A673 (cell line): Measurements from ENCODE around the gene NLGN3. TPM values are rescaled to one million over a fixed set of nuclear protein-coding genes. Genes with fewer than 3 reads are reported as not detected.
A peak's percentile ranks its signal among the peaks of the same experiment; 100 is the strongest.

ENCODE experiments used
- BruUV-seq: library from RNA; stranded (reverse); fragments of 400-500 nt; replicated peaks from 2 replicates; lab custom pipeline; 2021; lab: Mats Ljungman, UMichigan
- CTCF ChIA-PET: fragments of 300-600 bp; sonication (Branson Sonifier 250); formaldehyde crosslinking; loops from one replicate; lab custom pipeline; 2022; ENCODE audit warnings: antibody characterized with exemption; lab: Charles Lee
- POLR2A ChIA-PET: fragments of 300-600 bp; sonication (Branson Sonifier 250); formaldehyde crosslinking; loops from one replicate; lab custom pipeline; 2022; ENCODE audit warnings: antibody characterized with exemption; ENCODE audit not compliant: low non-redundant PET; lab: Charles Lee
- DNase-seq: peaks from one replicate; pipeline ENCODE4 v3.0.0-alpha.2; 2015; ENCODE audit warnings: low spot score
- H3K27ac ChIP-seq: fragments of 200-600 bp; sonication (generic); 2 replicates; pipeline ENCODE4 v1.5.1; 2016; ENCODE audit warnings: mixed run types, low read depth, mild to moderate bottlenecking, mixed read lengths, antibody characterized with exemption, low read length; ENCODE audit not compliant: poor library complexity, severe bottlenecking
- H3K27me3 ChIP-seq: fragments of 200-600 bp; sonication (generic); replicated peaks from 2 replicates; pipeline ENCODE4 v1.6.1; 2017; ENCODE audit warnings: mixed run types, low read depth, mild to moderate bottlenecking, mixed read lengths, antibody characterized with exemption, low read length; ENCODE audit not compliant: insufficient read depth, poor library complexity
- H3K36me3 ChIP-seq: fragments of 200-600 bp; sonication (generic); 2 replicates; pipeline ENCODE4 v1.6.1; 2016; ENCODE audit warnings: mixed run types, mild to moderate bottlenecking, mixed read lengths, antibody characterized with exemption, low read length; ENCODE audit not compliant: insufficient read depth, poor library complexity, severe bottlenecking
- H3K4me1 ChIP-seq: fragments of 200-600 bp; sonication (generic); 2 replicates; pipeline ENCODE4 v1.6.1; 2017; ENCODE audit warnings: mixed run types, mild to moderate bottlenecking, mixed read lengths, antibody characterized with exemption, low read length; ENCODE audit not compliant: insufficient read depth, poor library complexity, severe bottlenecking
- H3K4me3 ChIP-seq: fragments of 200-600 bp; sonication (generic); 2 replicates; pipeline ENCODE4 v1.5.1; 2016; ENCODE audit warnings: low read depth, mixed run types, mild to moderate bottlenecking, mixed read lengths, low read length; ENCODE audit not compliant: poor library complexity, severe bottlenecking
- H3K9me3 ChIP-seq: fragments of 200-600 bp; sonication (generic); 2 replicates; pipeline ENCODE4 v1.6.1; 2016; ENCODE audit warnings: mixed run types, low read depth, mild to moderate bottlenecking, mixed read lengths, antibody characterized with exemption, low read length; ENCODE audit not compliant: poor library complexity, severe bottlenecking
- CTCF ChIP-seq: fragments of 300-800, 200-600 bp; sonication (generic); conservative IDR thresholded peaks from 2 replicates; pipeline ENCODE4 v1.5.1; 2017; ENCODE audit warnings: low read depth, mild to moderate bottlenecking, antibody characterized with exemption, low read length, moderate library complexity, mixed read lengths
- EZH2 ChIP-seq: fragments of 200-600 bp; sonication (generic); IDR thresholded peaks from 2 replicates; pipeline ENCODE4 v1.6.1; 2017; ENCODE audit warnings: borderline replicate concordance, low read depth, mild to moderate bottlenecking, mixed read lengths, antibody characterized with exemption, low read length; ENCODE audit not compliant: poor library complexity, severe bottlenecking
- intact Hi-C: fragments of 100-400 bp; cut with micrococcal nuclease; formaldehyde crosslinking; loops from one replicate; pipeline ENCODE4 v1.10.0; 2022; ENCODE audit not compliant: unreplicated experiment
- total RNA-seq: library from RNA; stranded (reverse); gene quantifications from 2 replicates; pipeline ENCODE4 v1.2.3, GENCODE V29; 2021

The NLGN3 gene
- total RNA-seq, 1 experiment from 2014 or later: 1.2 TPM

- H3K27ac ChIP-seq: no peak overlapping the region
- ChIA-PET CTCF (no interaction called here), POLR2A (no interaction called here)
- DNase-seq: no peak
- H3K4me3 ChIP-seq: peak overlapping the region; percentile 51
- H3K4me1 ChIP-seq: no peaks in the 10 kb centered on the region
- H3K27me3 ChIP-seq: no peaks in the 10 kb centered on the region
- no TSS peak for BruUV-seq
- TF ChIP-seq CTCF (no peak), EZH2 (no peak)
- intact Hi-C loops: loop anchor here (2.0 to 5.0 kb wide), 2 partner anchors 51 to 81 kb away; no protein-coding TSS in a partner anchor
- H3K9me3 ChIP-seq: no peaks in the 10 kb centered on the region
- no peaks in the 10 kb centered on the region for H3K36me3 ChIP-seq
Observed at GRCh38 chrX:71095981-71096759, 48.5 kb upstream of the NLGN3 start.

GRCh38 chrX:71096760-71097032 lies 47.9 kb upstream of the NLGN3 start:
- POLR2A ChIA-PET: no interaction called here
- intact Hi-C loops: loop anchor here (2.0 to 5.0 kb wide), 2 partner anchors 50 to 81 kb away; no protein-coding TSS in a partner anchor
- TF ChIP-seq EZH2: no peak
- TF ChIP-seq CTCF: no peak
- CTCF ChIA-PET: no interaction called here
- no peaks in the 10 kb centered on the region for H3K4me1 ChIP-seq
- no peaks in the 10 kb centered on the region for H3K9me3 ChIP-seq
- peak overlapping the region; percentile 51 for H3K4me3 ChIP-seq
- DNase-seq: no peak
- no peaks in the 10 kb centered on the region for H3K36me3 ChIP-seq
- BruUV-seq: no TSS peak
- H3K27ac ChIP-seq: no peak overlapping the region
- H3K27me3 ChIP-seq: no peaks in the 10 kb centered on the region

GRCh38 chrX:71098302-71098701 lies 46.3 kb upstream of the NLGN3 start:
- Histone ChIP-seq H3K27me3 (no peaks in the 10 kb centered on the region), H3K36me3 (no peaks in the 10 kb centered on the region), H3K9me3 (no peaks in the 10 kb centered on the region), H3K4me3 (no peak overlapping the region), H3K4me1 (peaks cover 3% of the 10 kb centered on the region), H3K27ac (no peak overlapping the region)
- ChIA-PET CTCF (no interaction called here), POLR2A (no interaction called here)
- BruUV-seq: no TSS peak
- TF ChIP-seq CTCF (peak; percentile 63), EZH2 (no peak)
- peak; percentile 63 for DNase-seq
- intact Hi-C loops: loop anchor here (5.0 kb wide), 1 partner anchor 79 kb away; no protein-coding TSS in a partner anchor
